Tibial artery (tissue), 4 donors: ENCODE results near the gene LYG1.
"Not testable (repeated sequence)": the region's sequence is repeated elsewhere in the genome, so short reads cannot be mapped to it uniquely, and the experiment has no call there.

Source experiments
- DNase-seq, 2 donors: peaks; one replicate each; pipeline ENCODE4 v3.0.0-alpha.2; 2019
- H3K27ac ChIP-seq, 2 donors: fragments of 200-600 bp; sonication (generic) in 1 of 2; 1 replicate in 1 of 2; 2 replicates in 1 of 2; pipeline ENCODE4 v1.5.1; 2018 to 2019; ENCODE audit warnings: mild to moderate bottlenecking in 1 of 2
- H3K27me3 ChIP-seq, 2 donors: fragments of 200-600 bp; sonication (generic) in 1 of 2; one replicate each; pipeline versions ENCODE4 v1.5.1 to v1.6.0; 2016 to 2019
- H3K36me3 ChIP-seq, 3 donors: fragments of 200-600 bp; sonication (generic) in 2 of 3; one replicate each; pipeline ENCODE4 v1.5.1; 2016 to 2019; ENCODE audit warnings: mild to moderate bottlenecking in 2 of 3
- H3K4me1 ChIP-seq, 4 donors: fragments of 200-600 bp; sonication (generic) in 2 of 4; 1 replicate in 3 of 4; 2 replicates in 1 of 4; pipeline ENCODE4 v1.5.1; 2016 to 2019
- H3K4me3 ChIP-seq, 2 donors: fragments of 200-600 bp; sonication (generic) in 1 of 2; 1 replicate in 1 of 2; 2 replicates in 1 of 2; pipeline ENCODE4 v1.5.1; 2018 to 2019; ENCODE audit warnings: mild to moderate bottlenecking in 2 of 2
- H3K9me3 ChIP-seq, 3 donors: fragments of 200-600 bp; sonication (generic) in 1 of 3; one replicate each; pipeline ENCODE4 v1.5.1; 2016 to 2019
- intact Hi-C: fragments of 100-400 bp; cut with DNase I; formaldehyde crosslinking; loops from one replicate; pipeline ENCODE4 v1.15.0; 2023; ENCODE audit warnings: low total_unique reads
- TF ChIP-seq, protein P1 (sequence below), 2 experiments: fragments of 200-600 bp in 1 of 2; fragments of 450-650 bp in 1 of 2; IDR thresholded peaks; one replicate each; pipeline ENCODE4 v1.5.1; 2017 to 2019; ENCODE audit warnings: antibody characterized with exemption in 2 of 2, mild to moderate bottlenecking in 1 of 2, moderate library complexity in 1 of 2

Gene LYG1

GRCh38 chr2:99325384-99325783 is 24.4 kb upstream of the LYG1 start:
- no peaks in the 10 kb centered on the region for H3K27me3 ChIP-seq
- peaks cover 53 to 98% (median 89%) of the 10 kb centered on the region in 3 donors for H3K36me3 ChIP-seq
- H3K27ac ChIP-seq, result no peak overlapping the region
- intact Hi-C loops, result no loop called here
- no peak for DNase-seq
- no peak overlapping the region for H3K4me3 ChIP-seq
- H3K9me3 ChIP-seq, result no peaks in the 10 kb centered on the region
- TF ChIP-seq, protein P1, sequence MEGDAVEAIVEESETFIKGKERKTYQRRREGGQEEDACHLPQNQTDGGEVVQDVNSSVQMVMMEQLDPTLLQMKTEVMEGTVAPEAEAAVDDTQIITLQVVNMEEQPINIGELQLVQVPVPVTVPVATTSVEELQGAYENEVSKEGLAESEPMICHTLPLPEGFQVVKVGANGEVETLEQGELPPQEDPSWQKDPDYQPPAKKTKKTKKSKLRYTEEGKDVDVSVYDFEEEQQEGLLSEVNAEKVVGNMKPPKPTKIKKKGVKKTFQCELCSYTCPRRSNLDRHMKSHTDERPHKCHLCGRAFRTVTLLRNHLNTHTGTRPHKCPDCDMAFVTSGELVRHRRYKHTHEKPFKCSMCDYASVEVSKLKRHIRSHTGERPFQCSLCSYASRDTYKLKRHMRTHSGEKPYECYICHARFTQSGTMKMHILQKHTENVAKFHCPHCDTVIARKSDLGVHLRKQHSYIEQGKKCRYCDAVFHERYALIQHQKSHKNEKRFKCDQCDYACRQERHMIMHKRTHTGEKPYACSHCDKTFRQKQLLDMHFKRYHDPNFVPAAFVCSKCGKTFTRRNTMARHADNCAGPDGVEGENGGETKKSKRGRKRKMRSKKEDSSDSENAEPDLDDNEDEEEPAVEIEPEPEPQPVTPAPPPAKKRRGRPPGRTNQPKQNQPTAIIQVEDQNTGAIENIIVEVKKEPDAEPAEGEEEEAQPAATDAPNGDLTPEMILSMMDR (IDR thresholded peaks at IDR 0.05), result no peak
- H3K4me1 ChIP-seq, result no peaks in the 10 kb centered on the region

GRCh38 chr2:99317873-99318200 is 16.8 kb upstream of the LYG1 start:
- H3K4me1 ChIP-seq, H3K27ac ChIP-seq, DNase-seq, intact Hi-C loops, H3K27me3 ChIP-seq, H3K4me3 ChIP-seq, H3K9me3 ChIP-seq: not testable (repeated sequence)
- peaks cover 33 to 61% (median 49%) of the 10 kb centered on the region in 3 donors for H3K36me3 ChIP-seq

DNA sequence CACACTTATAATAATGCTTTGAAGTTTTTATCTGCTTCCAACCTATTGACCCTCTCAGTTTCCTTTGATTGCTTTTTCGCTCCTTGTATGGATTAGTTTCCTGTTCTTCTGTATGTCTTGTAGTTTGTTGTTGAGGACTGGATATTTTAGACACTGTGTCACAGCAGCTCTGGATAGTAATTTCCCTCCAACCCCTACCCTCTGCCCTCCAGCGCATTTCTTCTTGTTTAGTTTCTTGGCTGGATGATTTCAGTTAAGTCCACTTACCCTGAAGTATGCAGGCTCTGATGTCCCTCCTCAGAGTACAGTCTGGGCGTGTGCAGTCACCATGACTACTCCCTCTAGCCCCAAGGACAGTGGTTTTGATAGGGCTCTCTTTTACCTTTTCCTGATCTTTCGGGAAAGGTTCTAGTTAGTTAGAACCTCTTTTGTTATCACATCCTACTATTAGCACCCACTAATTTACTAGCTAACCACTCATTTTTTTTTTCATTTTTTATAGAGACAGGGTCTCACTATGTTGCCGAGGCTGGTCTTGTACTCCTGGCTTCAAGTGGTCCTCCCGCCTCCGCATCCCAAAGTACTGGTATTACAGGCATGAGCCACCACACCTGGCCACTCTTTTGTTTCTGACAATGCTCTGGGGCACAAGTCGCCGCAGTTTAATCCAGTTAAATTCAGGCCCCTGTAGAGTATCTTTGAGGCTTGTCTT is 16.3 kb upstream of the LYG1 start:
- Histone ChIP-seq H3K36me3 (peaks cover 33 to 56% (median 43%) of the 10 kb centered on the region in 3 donors), H3K4me3 (no peak overlapping the region), H3K4me1 (no peaks in the 10 kb centered on the region), H3K27ac (no peak overlapping the region), H3K9me3 (no peaks in the 10 kb centered on the region), H3K27me3 (no peaks in the 10 kb centered on the region)
- intact Hi-C loops, result no loop called here
- DNase-seq, result no peak
- TF ChIP-seq, protein P1 (IDR thresholded peaks at IDR 0.05), result no peak

DNA sequence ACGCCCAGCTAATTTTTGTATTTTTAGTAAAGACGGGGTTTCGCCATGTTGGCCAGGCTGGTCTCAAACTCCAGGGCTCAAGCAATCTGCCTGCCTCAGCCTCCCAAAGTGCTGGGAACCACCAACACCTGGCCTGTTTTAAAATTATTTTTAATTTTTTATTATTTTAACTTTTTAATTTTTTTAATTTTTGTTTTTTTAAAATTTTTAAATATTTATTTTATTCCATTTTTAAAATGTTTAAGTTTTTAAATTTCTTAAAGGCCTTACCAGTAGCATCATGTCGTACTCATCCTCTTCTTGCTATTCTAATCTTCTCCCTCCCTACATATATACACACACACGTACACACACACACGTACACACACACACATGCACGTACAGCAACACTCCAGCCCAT is 1.4 kb downstream of the LYG1 start:
- Histone ChIP-seq H3K4me3 (no peak overlapping the region), H3K36me3 (peaks cover 8 to 10% (median 9%) of the 10 kb centered on the region in 3 donors), H3K4me1 (no peaks in the 10 kb centered on the region), H3K9me3 (no peaks in the 10 kb centered on the region), H3K27ac (no peak overlapping the region), H3K27me3 (no peaks in the 10 kb centered on the region)
- DNase-seq, result no peak
- intact Hi-C loops, result no loop called here
- TF ChIP-seq, protein P1 (IDR thresholded peaks at IDR 0.05), result no peak

DNA sequence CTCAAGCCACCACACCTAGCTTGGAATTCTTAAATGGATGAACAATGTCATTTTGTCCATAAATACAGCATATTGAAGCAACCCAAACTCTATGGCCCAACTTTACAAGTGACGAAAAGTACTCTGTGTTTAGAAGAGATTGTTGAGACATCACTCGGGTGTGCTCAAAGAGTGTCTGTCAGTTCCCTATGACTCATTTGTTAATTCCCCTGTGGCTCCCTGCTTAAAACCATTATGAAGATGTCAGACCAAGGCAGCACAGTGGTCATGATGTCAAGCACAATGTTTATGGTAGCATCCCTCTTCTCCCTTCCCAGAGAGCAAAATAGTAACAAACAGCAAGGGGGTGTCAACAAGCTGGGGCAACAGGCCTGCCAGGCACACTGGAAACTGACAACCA is 3.0 kb downstream of the LYG1 start:
- TF ChIP-seq, protein P1 (IDR thresholded peaks at IDR 0.05), result no peak
- Histone ChIP-seq H3K36me3 (peaks cover 5 to 9% (median 8%) of the 10 kb centered on the region in 3 donors), H3K27ac (no peak overlapping the region), H3K4me3 (no peak overlapping the region), H3K27me3 (no peaks in the 10 kb centered on the region), H3K9me3 (no peaks in the 10 kb centered on the region), H3K4me1 (no peaks in the 10 kb centered on the region)
- intact Hi-C loops, result no loop called here
- DNase-seq, result no peak

DNA sequence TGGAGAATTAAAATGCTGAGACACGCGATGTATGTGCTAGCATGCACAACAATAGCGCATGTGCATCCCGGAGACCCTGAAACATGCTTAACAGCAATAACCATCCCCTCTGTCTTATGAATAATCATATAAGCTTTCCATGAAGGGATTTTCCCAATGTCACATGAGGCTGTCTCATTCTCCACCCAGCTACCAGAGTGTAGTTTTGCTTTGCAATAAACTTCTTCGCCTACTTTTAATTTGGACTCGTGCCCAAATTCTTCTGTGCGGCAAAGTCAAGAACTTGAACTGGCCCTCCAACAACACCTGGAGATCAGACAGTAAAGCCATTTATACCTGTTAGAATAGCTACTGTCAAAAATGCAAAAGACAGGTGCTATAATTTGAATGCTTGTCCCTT is 15.5 kb downstream of the LYG1 start:
- Histone ChIP-seq H3K4me3 (no peak overlapping the region), H3K27me3 (no peaks in the 10 kb centered on the region), H3K4me1 (no peaks in the 10 kb centered on the region), H3K36me3 (peaks cover 7 to 34% (median 19%) of the 10 kb centered on the region in 3 donors), H3K27ac (no peak overlapping the region), H3K9me3 (no peaks in the 10 kb centered on the region)
- TF ChIP-seq, protein P1 (IDR thresholded peaks at IDR 0.05), result no peak
- no peak for DNase-seq
- intact Hi-C loops, result no loop called here
